Ectodermal cell (in vitro differentiated cells): ENCODE data around the gene KLHL2.
"Not testable (repeated sequence)": the region's sequence is repeated elsewhere in the genome, so short reads cannot be mapped to it uniquely, and the experiment has no call there.

Experiments used
- H3K27ac ChIP-seq: 2 replicates; pipeline ENCODE4 v1.7.0; 2013; ENCODE audit warnings: mild to moderate bottlenecking, low read depth, low read length; ENCODE audit not compliant: insufficient read depth, poor library complexity, severe bottlenecking
- H3K27me3 ChIP-seq: 2 replicates; pipeline ENCODE4 v1.7.0; 2013; ENCODE audit warnings: mild to moderate bottlenecking, low read length; ENCODE audit not compliant: insufficient read depth, control insufficient read depth, poor library complexity, severe bottlenecking
- H3K36me3 ChIP-seq: one replicate; pipeline ENCODE4 v1.7.0; 2013; ENCODE audit warnings: low read length; ENCODE audit not compliant: control insufficient read depth, insufficient read depth
- H3K4me1 ChIP-seq: one replicate; pipeline ENCODE4 v1.7.0; 2013; ENCODE audit warnings: low read length; ENCODE audit not compliant: control insufficient read depth, insufficient read depth
- H3K4me3 ChIP-seq: 2 replicates; pipeline ENCODE4 v1.7.0; 2013; ENCODE audit warnings: low read depth, low read length, control low read depth; ENCODE audit not compliant: insufficient read depth
- H3K9me3 ChIP-seq: 2 replicates; pipeline ENCODE4 v1.7.0; 2013; ENCODE audit warnings: mild to moderate bottlenecking, low read length, moderate library complexity; ENCODE audit not compliant: control insufficient read depth
- WGBS, 2 experiments: methylation state at CpG; one replicate each; pipeline ENCODE4 v1.1.7; 2013; ENCODE audit warnings: missing lambda C conversion rate in 2 of 2; 5-methylcytosine and 5-hydroxymethylcytosine counted together

KLHL2 gene

DNA sequence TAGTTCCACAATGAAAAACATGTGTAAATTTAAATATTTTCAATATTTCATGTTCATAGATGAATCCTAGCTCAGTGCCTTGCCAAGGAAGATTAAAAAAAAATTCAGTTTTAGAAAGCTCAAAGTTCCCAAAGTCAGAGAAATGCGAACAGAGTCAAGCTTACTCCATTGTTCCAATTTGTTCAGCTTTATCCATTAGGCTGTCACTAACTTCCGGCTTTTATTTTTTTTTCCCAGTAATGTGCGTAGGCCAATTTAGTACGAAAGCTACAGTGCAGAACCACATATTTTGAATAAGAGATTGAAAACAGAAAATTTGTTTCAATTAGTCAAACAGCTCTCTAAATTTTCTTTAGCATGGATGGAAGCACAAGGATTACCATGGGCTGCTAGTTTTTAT lies 23.1 kb upstream of the KLHL2 start:
- Histone ChIP-seq H3K4me1 (no peaks in the 10 kb centered on the region), H3K27me3 (no peaks in the 10 kb centered on the region), H3K27ac (no peak overlapping the region), H3K36me3 (no peaks in the 10 kb centered on the region), H3K4me3 (no peak overlapping the region), H3K9me3 (no peaks in the 10 kb centered on the region)
- WGBS, 2 experiments = 92 to 97% methylated on average over 4 of the region's 4 CpGs

DNA sequence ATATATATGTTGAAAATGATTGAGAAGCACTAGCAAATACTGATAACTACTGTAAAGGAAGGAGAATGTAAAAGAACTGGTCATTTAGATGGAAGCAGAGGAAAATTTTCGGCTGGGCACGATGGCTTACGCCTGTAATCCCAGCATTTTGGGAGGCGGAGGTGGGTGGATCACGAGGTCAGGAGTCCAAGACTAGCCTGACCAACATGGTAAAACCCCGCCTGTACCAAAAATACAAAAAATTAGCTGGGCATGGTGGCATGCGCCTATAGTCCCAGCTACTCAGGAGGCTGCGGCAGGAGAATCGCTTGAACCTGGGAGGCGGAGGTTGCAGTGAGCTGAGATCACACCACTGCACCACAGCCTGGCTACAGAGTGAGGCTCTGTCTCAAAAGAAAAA lies 22.4 kb upstream of the KLHL2 start:
- not testable (repeated sequence) for H3K27ac ChIP-seq, H3K9me3 ChIP-seq, H3K27me3 ChIP-seq, H3K4me3 ChIP-seq, H3K36me3 ChIP-seq, H3K4me1 ChIP-seq
- WGBS, 2 experiments = 93 to 95% methylated on average over 10 of the region's 10 CpGs

DNA sequence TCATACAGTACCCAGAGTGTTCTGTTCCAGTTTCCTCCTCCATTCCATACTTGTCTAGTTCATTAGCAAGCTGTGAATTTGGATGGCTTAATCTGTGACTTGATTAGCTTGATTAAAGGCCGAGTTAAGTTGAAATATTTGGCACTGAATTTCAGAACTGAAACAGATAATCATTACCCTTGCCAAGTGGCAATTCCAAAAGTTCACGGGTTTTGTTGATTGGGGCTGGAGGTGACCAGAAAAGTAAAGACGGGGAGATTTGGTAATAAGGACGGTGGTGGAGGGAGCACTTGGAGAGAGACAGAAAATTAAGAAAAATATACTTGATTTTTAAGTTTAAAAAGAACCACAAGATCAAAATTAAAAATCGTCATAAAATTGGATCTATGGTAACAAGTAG lies 21.9 kb upstream of the KLHL2 start:
- H3K36me3 ChIP-seq = no peaks in the 10 kb centered on the region
- H3K4me3 ChIP-seq = no peak overlapping the region
- no peak overlapping the region for H3K27ac ChIP-seq
- H3K27me3 ChIP-seq = no peaks in the 10 kb centered on the region
- no peaks in the 10 kb centered on the region for H3K4me1 ChIP-seq
- H3K9me3 ChIP-seq = no peaks in the 10 kb centered on the region
- 88 to 93% methylated on average over 4 to 5 of the region's 5 CpGs for WGBS, 2 experiments

DNA sequence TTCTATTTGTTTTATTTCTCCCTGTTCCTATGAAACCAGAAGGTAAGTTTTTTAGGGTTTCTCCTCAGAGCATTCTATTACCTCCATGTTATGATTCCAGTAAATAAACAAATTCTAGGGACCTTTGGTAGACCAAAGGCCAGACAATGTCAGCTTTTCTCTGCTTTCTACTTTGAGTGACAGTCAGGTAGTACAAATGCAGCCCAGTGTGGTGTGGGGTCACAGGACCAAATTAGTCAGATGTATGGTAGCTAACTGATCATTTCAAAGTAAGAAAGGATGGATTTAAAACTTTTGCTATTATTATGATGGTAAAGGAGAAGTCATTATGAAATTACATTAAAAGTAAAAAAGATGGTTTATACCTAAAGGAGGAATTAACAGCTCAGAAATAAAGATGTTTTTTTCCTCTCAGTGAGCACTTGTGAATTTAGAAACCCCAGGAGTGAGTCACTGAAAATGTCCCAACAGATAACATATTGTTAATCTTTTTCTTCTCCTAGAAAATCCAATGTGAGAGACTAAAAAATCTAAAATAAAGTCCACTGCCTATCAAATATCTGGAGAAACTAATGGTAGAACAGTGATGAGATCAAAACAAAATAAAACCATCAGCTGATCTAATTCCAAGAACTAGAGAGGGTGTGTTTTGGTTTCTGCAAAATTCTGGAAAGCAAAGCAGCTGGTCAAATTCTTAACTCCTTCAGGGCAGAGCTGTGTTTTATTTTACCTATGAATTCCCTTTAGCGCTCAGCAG lies 16.6 kb upstream of the KLHL2 start:
- 95 to 100% methylated on average over 1 of the region's 1 CpG for WGBS, 2 experiments

DNA sequence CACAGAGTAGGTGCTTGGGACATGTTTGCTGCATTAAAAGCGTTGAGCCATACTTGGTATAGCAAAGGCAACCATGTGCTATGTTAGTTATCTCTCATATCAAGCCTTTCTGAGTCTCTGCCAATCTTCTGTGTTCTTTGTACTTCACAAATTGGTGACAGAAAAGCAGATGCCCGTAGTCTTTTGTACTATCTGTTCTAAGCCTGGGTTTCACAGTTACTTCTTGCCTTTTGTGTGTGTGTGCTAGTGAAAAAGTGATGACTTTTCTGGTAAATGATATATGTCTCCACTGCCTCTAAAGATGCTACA lies 16.1 kb upstream of the KLHL2 start:
- WGBS, 2 experiments = 91 to 98% methylated on average over 2 of the region's 2 CpGs
- no peaks in the 10 kb centered on the region for H3K4me1 ChIP-seq
- H3K36me3 ChIP-seq = no peaks in the 10 kb centered on the region
- no peak overlapping the region for H3K27ac ChIP-seq
- H3K4me3 ChIP-seq = no peak overlapping the region
- H3K27me3 ChIP-seq = no peaks in the 10 kb centered on the region
- no peaks in the 10 kb centered on the region for H3K9me3 ChIP-seq

More for the DNA sequence above, 16.6 kb upstream of the KLHL2 start:
- Histone ChIP-seq H3K27me3 (no peaks in the 10 kb centered on the region), H3K4me1 (no peaks in the 10 kb centered on the region), H3K4me3 (no peak overlapping the region), H3K9me3 (no peaks in the 10 kb centered on the region), H3K27ac (no peak overlapping the region), H3K36me3 (no peaks in the 10 kb centered on the region)

DNA sequence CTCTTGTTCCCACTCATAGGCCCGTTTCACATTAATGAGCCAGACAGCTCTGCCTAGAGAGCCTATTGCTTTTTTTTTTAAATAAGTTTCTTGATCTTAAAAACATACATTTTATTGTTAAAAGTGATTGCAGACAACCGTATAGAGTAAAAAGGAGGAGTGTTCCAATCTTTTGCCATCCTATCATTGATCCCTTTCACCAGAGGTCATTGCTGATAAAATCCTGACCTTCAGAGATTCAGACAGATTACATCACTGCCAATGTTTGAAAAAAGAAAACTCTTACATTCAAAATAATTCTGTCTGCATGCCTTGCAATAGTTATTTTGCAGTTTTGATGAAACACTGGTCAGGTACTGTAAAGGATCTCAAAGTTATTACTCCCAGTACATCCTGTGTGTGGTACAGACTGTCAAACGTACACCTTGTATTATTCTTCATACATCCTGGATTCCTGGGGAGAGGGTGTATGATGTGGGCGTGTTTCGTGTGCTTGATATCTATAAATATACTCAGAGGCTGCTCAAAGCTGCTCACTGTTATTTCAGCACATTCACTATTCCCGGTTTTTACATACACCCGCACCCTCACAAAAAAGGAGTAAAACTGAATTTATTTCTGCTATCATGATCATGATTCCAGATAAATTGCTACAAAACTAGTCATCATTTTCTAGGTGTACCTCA lies 15.4 kb upstream of the KLHL2 start:
- 93% methylated on average over 3 to 7 of the region's 7 CpGs for WGBS, 2 experiments
- H3K9me3 ChIP-seq = no peaks in the 10 kb centered on the region
- H3K36me3 ChIP-seq = no peaks in the 10 kb centered on the region
- H3K4me1 ChIP-seq = no peaks in the 10 kb centered on the region
- no peaks in the 10 kb centered on the region for H3K27me3 ChIP-seq
- H3K27ac ChIP-seq = no peak overlapping the region
- H3K4me3 ChIP-seq = no peak overlapping the region

DNA sequence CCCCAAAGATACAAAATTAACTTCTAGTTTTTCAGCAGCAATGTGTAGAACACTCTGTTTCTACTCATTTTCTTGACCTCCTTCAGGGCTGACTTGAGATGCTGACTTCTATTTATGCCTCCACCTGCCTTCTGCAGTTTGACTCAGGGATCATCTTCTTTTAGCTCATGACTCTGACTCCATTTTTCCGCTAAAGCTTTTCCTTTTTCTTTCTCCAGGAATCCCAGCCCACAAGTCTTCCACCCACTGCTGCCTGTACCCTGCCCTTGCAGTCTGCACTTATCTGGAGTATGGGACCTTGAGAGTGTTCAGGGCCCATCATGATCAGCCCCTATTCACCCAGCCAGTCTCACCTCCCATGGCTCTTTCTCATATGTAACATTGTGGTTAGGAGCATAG lies 14.9 kb upstream of the KLHL2 start:
- Histone ChIP-seq H3K4me1 (no peaks in the 10 kb centered on the region), H3K4me3 (no peak overlapping the region), H3K27ac (no peak overlapping the region), H3K27me3 (no peaks in the 10 kb centered on the region), H3K36me3 (no peaks in the 10 kb centered on the region), H3K9me3 (no peaks in the 10 kb centered on the region)
- WGBS, 2 experiments = 100% methylated on average over 1 of the region's 1 CpG

DNA sequence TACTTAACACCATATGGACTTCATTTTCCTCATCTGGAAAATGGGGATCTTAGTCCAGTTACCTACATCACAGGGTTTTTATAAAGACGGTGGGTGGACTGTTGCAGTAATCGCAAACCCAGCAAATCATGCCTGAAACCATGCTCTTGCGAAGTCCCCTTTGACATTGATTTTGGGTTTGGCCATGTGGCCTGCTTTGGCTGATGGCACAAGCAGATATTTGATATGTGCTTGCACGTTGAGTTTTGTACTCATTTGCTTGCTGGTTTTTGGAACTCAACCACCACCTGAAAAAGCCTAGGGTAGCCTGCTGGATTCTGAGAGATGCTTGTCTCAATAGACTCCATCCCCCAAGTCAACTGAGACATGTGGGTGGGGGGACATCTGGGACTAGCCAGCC lies 14.4 kb upstream of the KLHL2 start:
- H3K4me3 ChIP-seq = no peak overlapping the region
- no peak overlapping the region for H3K27ac ChIP-seq
- no peaks in the 10 kb centered on the region for H3K9me3 ChIP-seq
- H3K36me3 ChIP-seq = no peaks in the 10 kb centered on the region
- H3K4me1 ChIP-seq = no peaks in the 10 kb centered on the region
- WGBS, 2 experiments = 88 to 96% methylated on average over 4 of the region's 4 CpGs
- H3K27me3 ChIP-seq = no peaks in the 10 kb centered on the region

DNA sequence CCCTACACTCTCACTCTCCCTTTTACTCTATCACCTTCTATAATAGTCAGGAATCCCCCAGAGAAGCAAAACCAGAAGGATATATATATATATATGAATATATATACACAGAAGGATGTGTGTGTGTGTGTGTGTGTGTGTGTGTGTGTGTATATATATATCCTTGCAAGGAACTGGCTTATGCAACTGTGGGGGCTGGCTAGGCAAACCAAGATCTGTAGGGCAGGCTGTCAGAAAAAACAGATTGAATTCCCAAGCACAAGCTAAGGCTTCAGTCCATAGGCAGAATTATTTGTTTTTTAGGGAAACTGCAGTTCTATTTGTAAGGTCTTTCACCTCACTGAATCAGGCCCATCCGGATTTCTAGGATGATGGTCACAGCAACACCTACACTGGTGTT lies 13.0 kb upstream of the KLHL2 start:
- Histone ChIP-seq H3K27ac (no peak overlapping the region), H3K27me3 (no peaks in the 10 kb centered on the region), H3K4me3 (no peak overlapping the region), H3K4me1 (no peaks in the 10 kb centered on the region), H3K36me3 (no peaks in the 10 kb centered on the region), H3K9me3 (no peaks in the 10 kb centered on the region)
- 85% methylated on average over 1 of the region's 1 CpG for WGBS, 2 experiments

DNA sequence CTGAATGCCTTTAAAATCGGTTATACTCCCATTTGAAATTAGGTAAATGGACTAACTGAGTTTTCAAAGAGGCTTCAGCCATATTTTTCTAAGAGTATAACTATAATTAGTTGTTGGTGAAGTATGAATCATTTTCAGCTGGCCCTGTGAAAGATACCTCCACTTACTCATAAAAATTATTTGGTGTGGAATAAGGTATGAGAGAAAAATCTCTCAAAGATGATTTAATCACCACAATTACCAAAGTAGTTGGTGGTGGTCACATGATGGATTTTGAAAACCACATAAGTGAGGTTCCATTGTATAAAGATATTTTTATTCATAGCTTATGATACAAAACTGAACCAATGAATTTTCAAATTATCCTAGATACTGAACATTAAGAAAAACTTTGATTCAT lies 9.0 kb upstream of the KLHL2 start:
- WGBS, 2 experiments = 80 to 100% methylated on average over 1 of the region's 1 CpG
- H3K9me3 ChIP-seq = no peaks in the 10 kb centered on the region
- no peak overlapping the region for H3K27ac ChIP-seq
- H3K27me3 ChIP-seq = no peaks in the 10 kb centered on the region
- no peaks in the 10 kb centered on the region for H3K36me3 ChIP-seq
- H3K4me1 ChIP-seq = no peaks in the 10 kb centered on the region
- H3K4me3 ChIP-seq = no peak overlapping the region
